ENCODE results near the gene DHFR2.

The DHFR2 gene

GRCh38 chr3:94028093-94028837 is 34.5 kb downstream of the DHFR2 start, which contains the start of gene STX19:
Gene STX19, minus strand, starts transcription at chr3:94028597. Its CDS starts 13,328 bp downstream, at chr3:94015269.
- Histone ChIP-seq H3K4me1 (ENCODE audit: control insufficient read depth, insufficient read depth, low read length, poor library complexity, severe bottlenecking) (no peaks in the 10 kb centered on the region), H3K36me3 (ENCODE audit: control insufficient read depth, insufficient read depth, low read length) (peaks cover 4% of the 10 kb centered on the region), H3K4me3 (ENCODE audit: extremely low read depth, insufficient read depth, low read length, poor library complexity, severe bottlenecking) (no peak within 1 kb of the TSS), H3K9me3 (ENCODE audit: control insufficient read depth, low read length) (no peaks in the 10 kb centered on the region), H3K27ac (ENCODE audit: low read depth, low read length, severe bottlenecking) (no peak within 1 kb of the TSS)
- 80 to 100% methylated on average over 1 to 2 of the region's 8 CpGs for WGBS, 2 experiments (ENCODE audit: insufficient coverage in 2 of 2)

GRCh38 chr3:94026623-94027022 is 36.1 kb downstream of the DHFR2 start:
- Histone ChIP-seq H3K4me3 (ENCODE audit: extremely low read depth, insufficient read depth, low read length, poor library complexity, severe bottlenecking) (no peak overlapping the region), H3K36me3 (ENCODE audit: control insufficient read depth, insufficient read depth, low read length) (peaks cover 4% of the 10 kb centered on the region)
- no CpG with 5 or more reads among the region's 2 CpGs for WGBS, 2 experiments (ENCODE audit: insufficient coverage in 2 of 2)

GRCh38 chr3:94024385-94024784 is 38.3 kb downstream of the DHFR2 start:
- no peaks in the 10 kb centered on the region for H3K4me1 ChIP-seq (ENCODE audit: control insufficient read depth, insufficient read depth, low read length, poor library complexity, severe bottlenecking)
- no peak overlapping the region for H3K27ac ChIP-seq (ENCODE audit: low read depth, low read length, severe bottlenecking)
- WGBS, 2 experiments (ENCODE audit: insufficient coverage in 2 of 2): no CpG with 5 or more reads among the region's 3 CpGs
- H3K36me3 ChIP-seq (ENCODE audit: control insufficient read depth, insufficient read depth, low read length): peaks cover 4% of the 10 kb centered on the region
- H3K9me3 ChIP-seq (ENCODE audit: control insufficient read depth, low read length): no peaks in the 10 kb centered on the region
- H3K4me3 ChIP-seq (ENCODE audit: extremely low read depth, insufficient read depth, low read length, poor library complexity, severe bottlenecking): no peak overlapping the region

More at GRCh38 chr3:94026623-94027022, 36.1 kb downstream of the DHFR2 start:
- Histone ChIP-seq H3K27ac (ENCODE audit: low read depth, low read length, severe bottlenecking) (no peak overlapping the region), H3K9me3 (ENCODE audit: control insufficient read depth, low read length) (no peaks in the 10 kb centered on the region), H3K4me1 (ENCODE audit: control insufficient read depth, insufficient read depth, low read length, poor library complexity, severe bottlenecking) (no peaks in the 10 kb centered on the region)

- Histone ChIP-seq H3K36me3 (ENCODE audit: control insufficient read depth, insufficient read depth, low read length) (peaks cover 8% of the 10 kb centered on the region), H3K4me3 (ENCODE audit: extremely low read depth, insufficient read depth, low read length, poor library complexity, severe bottlenecking) (no peak overlapping the region), H3K27ac (ENCODE audit: low read depth, low read length, severe bottlenecking) (no peak overlapping the region), H3K4me1 (ENCODE audit: control insufficient read depth, insufficient read depth, low read length, poor library complexity, severe bottlenecking) (no peaks in the 10 kb centered on the region), H3K9me3 (ENCODE audit: control insufficient read depth, low read length) (no peaks in the 10 kb centered on the region)
- WGBS, 2 experiments (ENCODE audit: insufficient coverage in 2 of 2): no CpG with 5 or more reads among the region's 3 CpGs
Observed at GRCh38 chr3:94020293-94020692, 42.4 kb downstream of the DHFR2 start.

GRCh38 chr3:94019659-94020058 is 43.1 kb downstream of the DHFR2 start:
- no peak overlapping the region for H3K4me3 ChIP-seq (ENCODE audit: extremely low read depth, insufficient read depth, low read length, poor library complexity, severe bottlenecking)
- peaks cover 8% of the 10 kb centered on the region for H3K36me3 ChIP-seq (ENCODE audit: control insufficient read depth, insufficient read depth, low read length)
- 92 to 100% methylated on average over 2 of the region's 2 CpGs for WGBS, 2 experiments (ENCODE audit: insufficient coverage in 2 of 2)
- H3K4me1 ChIP-seq (ENCODE audit: control insufficient read depth, insufficient read depth, low read length, poor library complexity, severe bottlenecking): no peaks in the 10 kb centered on the region
- H3K27ac ChIP-seq (ENCODE audit: low read depth, low read length, severe bottlenecking): no peak overlapping the region
- no peaks in the 10 kb centered on the region for H3K9me3 ChIP-seq (ENCODE audit: control insufficient read depth, low read length)

GRCh38 chr3:94015025-94015424 is 47.7 kb downstream of the DHFR2 start:
- no peaks in the 10 kb centered on the region for H3K9me3 ChIP-seq (ENCODE audit: control insufficient read depth, low read length)
- no CpG with 5 or more reads among the region's 1 CpG for WGBS, 2 experiments (ENCODE audit: insufficient coverage in 2 of 2)
- H3K27ac ChIP-seq (ENCODE audit: low read depth, low read length, severe bottlenecking): no peak overlapping the region
- H3K4me3 ChIP-seq (ENCODE audit: extremely low read depth, insufficient read depth, low read length, poor library complexity, severe bottlenecking): no peak overlapping the region
- no peaks in the 10 kb centered on the region for H3K4me1 ChIP-seq (ENCODE audit: control insufficient read depth, insufficient read depth, low read length, poor library complexity, severe bottlenecking)
- peaks cover 8% of the 10 kb centered on the region for H3K36me3 ChIP-seq (ENCODE audit: control insufficient read depth, insufficient read depth, low read length)

- Histone ChIP-seq H3K4me1 (ENCODE audit: control insufficient read depth, insufficient read depth, low read length, poor library complexity, severe bottlenecking) (no peaks in the 10 kb centered on the region), H3K4me3 (ENCODE audit: extremely low read depth, insufficient read depth, low read length, poor library complexity, severe bottlenecking) (no peak overlapping the region), H3K9me3 (ENCODE audit: control insufficient read depth, low read length) (no peaks in the 10 kb centered on the region), H3K36me3 (ENCODE audit: control insufficient read depth, insufficient read depth, low read length) (peaks cover 9% of the 10 kb centered on the region), H3K27ac (ENCODE audit: low read depth, low read length, severe bottlenecking) (no peak overlapping the region)
- WGBS, 2 experiments (ENCODE audit: insufficient coverage in 2 of 2): no CpG with 5 or more reads among the region's 1 CpG
Observed at GRCh38 chr3:94012185-94012584, 50.5 kb downstream of the DHFR2 start.

GRCh38 chr3:94011233-94011711 is 51.4 kb downstream of the DHFR2 start:
- Histone ChIP-seq H3K4me3 (ENCODE audit: extremely low read depth, insufficient read depth, low read length, poor library complexity, severe bottlenecking) (no peak overlapping the region), H3K36me3 (ENCODE audit: control insufficient read depth, insufficient read depth, low read length) (peaks cover 14% of the 10 kb centered on the region), H3K9me3 (ENCODE audit: control insufficient read depth, low read length) (no peaks in the 10 kb centered on the region), H3K4me1 (ENCODE audit: control insufficient read depth, insufficient read depth, low read length, poor library complexity, severe bottlenecking) (no peaks in the 10 kb centered on the region), H3K27ac (ENCODE audit: low read depth, low read length, severe bottlenecking) (no peak overlapping the region)
- 100% methylated on average over 1 to 2 of the region's 3 CpGs for WGBS, 2 experiments (ENCODE audit: insufficient coverage in 2 of 2)

GRCh38 chr3:94009608-94010007 is 53.1 kb downstream of the DHFR2 start:
- Histone ChIP-seq H3K27ac (ENCODE audit: low read depth, low read length, severe bottlenecking) (no peak overlapping the region), H3K4me3 (ENCODE audit: extremely low read depth, insufficient read depth, low read length, poor library complexity, severe bottlenecking) (no peak overlapping the region), H3K36me3 (ENCODE audit: control insufficient read depth, insufficient read depth, low read length) (peaks cover 14% of the 10 kb centered on the region), H3K4me1 (ENCODE audit: control insufficient read depth, insufficient read depth, low read length, poor library complexity, severe bottlenecking) (no peaks in the 10 kb centered on the region), H3K9me3 (ENCODE audit: control insufficient read depth, low read length) (no peaks in the 10 kb centered on the region)
- WGBS, 2 experiments (ENCODE audit: insufficient coverage in 2 of 2): 60 to 88% methylated on average over 1 of the region's 2 CpGs

GRCh38 chr3:94008253-94008652 is 54.5 kb downstream of the DHFR2 start:
- no CpG with 5 or more reads among the region's 2 CpGs for WGBS, 2 experiments (ENCODE audit: insufficient coverage in 2 of 2)
- Histone ChIP-seq H3K27ac (ENCODE audit: low read depth, low read length, severe bottlenecking) (no peak overlapping the region), H3K9me3 (ENCODE audit: control insufficient read depth, low read length) (no peaks in the 10 kb centered on the region), H3K4me1 (ENCODE audit: control insufficient read depth, insufficient read depth, low read length, poor library complexity, severe bottlenecking) (no peaks in the 10 kb centered on the region), H3K4me3 (ENCODE audit: extremely low read depth, insufficient read depth, low read length, poor library complexity, severe bottlenecking) (no peak overlapping the region), H3K36me3 (ENCODE audit: control insufficient read depth, insufficient read depth, low read length) (peaks cover 14% of the 10 kb centered on the region)

Measured in mesodermal cell (in vitro differentiated cells).